ENCODE data around the gene SAMD4A. TPM values are rescaled to one million over a fixed set of nuclear protein-coding genes. Genes with fewer than 3 reads are reported as not detected.

The SAMD4A gene
- total RNA-seq, 2 donors from 2014 or later = 11.2 to 15.3 TPM

GRCh38 chr14:54829486-54830224 lies 262.7 kb downstream of the SAMD4A start:
- intact Hi-C loops (cut with DNase I) = no loop called here
- Histone ChIP-seq H3K9me3 (peaks cover 0 to 6% (median 0%) of the 10 kb centered on the region in 3 donors), H3K27me3 (no peaks in the 10 kb centered on the region), H3K4me1 (no peaks in the 10 kb centered on the region), H3K4me3 (peak overlapping the region in 1 of 2 donors; percentile 5), H3K36me3 (replicated peaks in 1 of 2; ENCODE audit: insufficient read depth in 1 of 2, low read depth in 2 of 2) (no peaks in the 10 kb centered on the region), H3K27ac (no peak overlapping the region)
- no peak for TF ChIP-seq POLR2A (IDR thresholded peaks at IDR 0.05)
- TF ChIP-seq CTCF (IDR thresholded peaks at IDR 0.05) = no peak
- 63 to 71% methylated on average over 8 of the region's 8 CpGs for WGBS, 2 donors
- ATAC-seq (no peak), DNase-seq (no peak)

DNA sequence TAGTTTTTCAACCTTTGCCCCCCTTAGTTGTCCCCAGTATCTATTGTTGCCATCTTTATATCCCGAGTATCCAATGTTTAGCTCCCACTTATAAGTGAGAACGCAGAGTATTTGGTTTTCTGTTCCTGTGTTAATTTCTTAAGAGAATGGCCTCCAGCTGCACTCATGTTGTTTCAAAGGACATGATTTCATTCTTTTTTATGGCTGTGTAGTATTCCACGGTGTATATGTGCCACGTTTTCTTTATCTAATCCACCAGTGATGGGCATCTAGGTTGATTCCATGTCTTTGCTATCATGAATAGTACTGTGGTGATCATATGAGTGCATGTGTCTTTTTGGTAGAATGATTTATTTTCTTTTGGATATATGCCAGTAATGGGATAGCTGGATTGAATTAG lies 263.7 kb downstream of the SAMD4A start:
- Histone ChIP-seq H3K27me3 (no peaks in the 10 kb centered on the region), H3K9me3 (peaks cover 0 to 6% (median 0%) of the 10 kb centered on the region in 3 donors), H3K4me3 (no peak overlapping the region), H3K27ac (no peak overlapping the region), H3K4me1 (no peaks in the 10 kb centered on the region), H3K36me3 (replicated peaks in 1 of 2; ENCODE audit: insufficient read depth in 1 of 2, low read depth in 2 of 2) (no peaks in the 10 kb centered on the region)
- 73 to 89% methylated on average over 4 of the region's 4 CpGs for WGBS, 2 donors
- TF ChIP-seq CTCF (IDR thresholded peaks at IDR 0.05) = no peak
- no peak for TF ChIP-seq POLR2A (IDR thresholded peaks at IDR 0.05)
- no peak for ATAC-seq
- intact Hi-C loops (cut with DNase I) = no loop called here
- DNase-seq = no peak

- Histone ChIP-seq H3K9me3 (peaks cover 0 to 6% (median 0%) of the 10 kb centered on the region in 3 donors), H3K27me3 (no peaks in the 10 kb centered on the region), H3K36me3 (replicated peaks in 1 of 2; ENCODE audit: insufficient read depth in 1 of 2, low read depth in 2 of 2) (no peaks in the 10 kb centered on the region), H3K4me1 (no peaks in the 10 kb centered on the region), H3K27ac (no peak overlapping the region), H3K4me3 (no peak overlapping the region)
- intact Hi-C loops (cut with DNase I) = no loop called here
- DNase-seq = no peak
- ATAC-seq = no peak
- TF ChIP-seq POLR2A (IDR thresholded peaks at IDR 0.05) (no peak), CTCF (IDR thresholded peaks at IDR 0.05) (no peak)
These were observed 267.2 kb downstream of the SAMD4A start for GRCh38 chr14:54834081-54834480.

DNA sequence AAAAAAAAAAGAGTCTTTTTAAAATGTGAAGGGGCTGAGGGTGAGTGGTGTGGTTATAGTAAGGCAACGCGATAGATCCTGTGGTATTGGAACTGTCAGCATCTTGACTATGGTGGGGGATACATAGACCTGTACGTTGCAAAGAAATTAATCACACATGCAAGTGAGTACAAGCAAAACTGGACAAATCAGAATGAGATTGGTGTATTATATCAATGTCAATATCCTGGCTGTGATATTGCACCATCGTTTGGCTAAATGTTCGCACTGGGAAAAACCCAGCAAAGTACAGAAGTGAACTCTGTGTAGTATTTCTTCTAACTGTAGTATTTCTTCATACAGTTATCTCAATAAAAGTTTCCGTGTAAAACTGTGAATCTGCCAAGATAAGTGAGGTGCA lies 267.8 kb downstream of the SAMD4A start:
- DNase-seq (no peak), ATAC-seq (no peak)
- TF ChIP-seq POLR2A (IDR thresholded peaks at IDR 0.05) (no peak), CTCF (IDR thresholded peaks at IDR 0.05) (no peak)
- WGBS, 2 donors = 75 to 81% methylated on average over 6 of the region's 6 CpGs
- H3K27me3 ChIP-seq = no peaks in the 10 kb centered on the region
- peaks cover 0 to 6% (median 0%) of the 10 kb centered on the region in 3 donors for H3K9me3 ChIP-seq
- no peaks in the 10 kb centered on the region for H3K36me3 ChIP-seq (replicated peaks in 1 of 2; ENCODE audit: insufficient read depth in 1 of 2, low read depth in 2 of 2)
- H3K27ac ChIP-seq = no peak overlapping the region
- intact Hi-C loops (cut with DNase I) = no loop called here
- H3K4me1 ChIP-seq = no peaks in the 10 kb centered on the region
- no peak overlapping the region for H3K4me3 ChIP-seq

DNA sequence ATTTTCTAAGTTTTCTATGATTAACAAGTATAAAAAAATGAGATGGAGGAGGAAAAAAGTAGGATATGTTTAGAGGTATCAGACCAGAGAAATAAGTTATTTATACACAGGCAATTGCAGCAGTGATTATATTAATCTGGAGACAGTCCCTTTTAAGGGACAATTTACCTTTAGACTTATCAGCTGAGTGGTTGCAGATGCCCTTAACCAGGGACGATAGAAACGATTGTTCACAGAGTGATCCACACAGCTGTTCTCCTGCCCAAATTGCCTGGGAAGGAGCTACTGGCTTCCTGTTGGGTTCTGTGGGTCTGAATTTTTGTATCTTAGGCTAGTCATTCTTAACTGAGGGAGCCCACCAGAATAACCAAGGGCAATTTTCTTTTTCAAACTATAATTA lies 269.3 kb downstream of the SAMD4A start:
- Histone ChIP-seq H3K4me1 (no peaks in the 10 kb centered on the region), H3K9me3 (peaks cover 0 to 6% (median 0%) of the 10 kb centered on the region in 3 donors), H3K4me3 (no peak overlapping the region), H3K36me3 (replicated peaks in 1 of 2; ENCODE audit: insufficient read depth in 1 of 2, low read depth in 2 of 2) (no peaks in the 10 kb centered on the region), H3K27ac (no peak overlapping the region), H3K27me3 (no peaks in the 10 kb centered on the region)
- TF ChIP-seq POLR2A (IDR thresholded peaks at IDR 0.05) = no peak
- ATAC-seq (no peak), DNase-seq (no peak)
- WGBS, 2 donors = 42 to 47% methylated on average over 2 of the region's 2 CpGs
- intact Hi-C loops (cut with DNase I) = no loop called here
